ENCODE measurements around the gene CDKAL1. TPM values are rescaled to one million over a fixed set of nuclear protein-coding genes. Genes with fewer than 3 reads are reported as not detected.

The CDKAL1 gene
- total and polyA plus RNA-seq, 2 of the 13 experiments (the other 11 are each of a cell fraction or from before 2014, with no cell fraction given): 9.5 to 27.7 TPM

DNA sequence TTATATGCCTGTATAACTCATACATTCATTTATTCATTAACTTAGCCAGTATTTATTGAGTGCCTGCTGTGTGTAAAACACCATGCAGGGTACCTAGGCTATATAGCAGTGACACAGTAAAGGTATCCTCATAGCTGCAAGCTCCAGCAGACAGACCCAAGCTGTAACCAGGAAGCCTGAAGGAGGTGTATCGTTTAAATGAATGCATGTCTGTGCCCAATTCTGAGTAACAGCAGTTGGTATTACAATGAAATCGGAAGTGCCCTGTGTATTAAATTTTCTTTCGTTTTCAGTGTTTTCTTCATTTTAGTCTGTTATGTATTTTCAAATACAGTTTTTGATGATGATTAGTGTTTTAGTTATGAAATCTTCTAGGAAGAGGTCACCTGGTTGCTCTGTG, 573.5 kb downstream of the CDKAL1 start:
- DNase-seq (ENCODE audit: low spot score) (no peak), ATAC-seq (no peak), FAIRE-seq (no peak)
- Histone ChIP-seq H3K27ac (ENCODE audit: extremely low read length, insufficient read depth, low read length) (no peak overlapping the region), H3K9me3 (ENCODE audit: low read length) (no peaks in the 10 kb centered on the region), H2AFZ (ENCODE audit: low read length) (no peak overlapping the region), H3K9ac (ENCODE audit: insufficient read depth, low read depth, low read length) (no peak overlapping the region), H3K27me3 (ENCODE audit: control insufficient read depth in 1 of 2, insufficient read depth in 2 of 2, low read length in 2 of 2) (no peaks in the 10 kb centered on the region), H3K4me2 (ENCODE audit: low read depth, low read length) (no peak overlapping the region), H3K4me3 (replicated peaks in 1 of 3; ENCODE audit: insufficient read depth in 1 of 3, low read depth in 2 of 3, low read length in 3 of 3) (no peak overlapping the region), H3K79me2 (ENCODE audit: insufficient read depth, low read length) (no peaks in the 10 kb centered on the region), H4K20me1 (ENCODE audit: insufficient read depth, low read length) (no peaks in the 10 kb centered on the region), H3K36me3 (replicated peaks in 1 of 2; ENCODE audit: control insufficient read depth in 1 of 2, insufficient read depth in 2 of 2, low read length in 2 of 2) (no peaks in the 10 kb centered on the region), H3K4me1 (ENCODE audit: insufficient read depth, low read length) (peaks cover 50% of the 10 kb centered on the region)
- in situ Hi-C loops (cut with HindIII; ENCODE audit: extremely low pct_ligation_motif_present, low pct_unique_long_range_greater_than_20kb) (no loop called here), intact Hi-C loops (cut with micrococcal nuclease; ENCODE audit: unreplicated experiment) (no loop called here)
- POLR2A ChIA-PET: no interaction called here
- WGBS (ENCODE audit: low lambda C conversion rate): 92% methylated on average over 3 of the region's 3 CpGs
- CTCF ChIA-PET (ENCODE audit: low intra/inter-chr PET ratio, low total read pairs): no interaction called here
- no peak for TF ChIP-seq MEIS1 (CRISPR knock-in tag; IDR thresholded peaks at IDR 0.05; ENCODE audit: borderline replicate concordance)
- TF ChIP-seq ZNF619 (CRISPR knock-in tag; IDR thresholded peaks at IDR 0.05): no peak
- no peak for TF ChIP-seq TSC22D2 (CRISPR knock-in tag; IDR thresholded peaks at IDR 0.05; ENCODE audit: borderline replicate concordance)
- BruUV-seq (replicated peaks): no TSS peak

DNA sequence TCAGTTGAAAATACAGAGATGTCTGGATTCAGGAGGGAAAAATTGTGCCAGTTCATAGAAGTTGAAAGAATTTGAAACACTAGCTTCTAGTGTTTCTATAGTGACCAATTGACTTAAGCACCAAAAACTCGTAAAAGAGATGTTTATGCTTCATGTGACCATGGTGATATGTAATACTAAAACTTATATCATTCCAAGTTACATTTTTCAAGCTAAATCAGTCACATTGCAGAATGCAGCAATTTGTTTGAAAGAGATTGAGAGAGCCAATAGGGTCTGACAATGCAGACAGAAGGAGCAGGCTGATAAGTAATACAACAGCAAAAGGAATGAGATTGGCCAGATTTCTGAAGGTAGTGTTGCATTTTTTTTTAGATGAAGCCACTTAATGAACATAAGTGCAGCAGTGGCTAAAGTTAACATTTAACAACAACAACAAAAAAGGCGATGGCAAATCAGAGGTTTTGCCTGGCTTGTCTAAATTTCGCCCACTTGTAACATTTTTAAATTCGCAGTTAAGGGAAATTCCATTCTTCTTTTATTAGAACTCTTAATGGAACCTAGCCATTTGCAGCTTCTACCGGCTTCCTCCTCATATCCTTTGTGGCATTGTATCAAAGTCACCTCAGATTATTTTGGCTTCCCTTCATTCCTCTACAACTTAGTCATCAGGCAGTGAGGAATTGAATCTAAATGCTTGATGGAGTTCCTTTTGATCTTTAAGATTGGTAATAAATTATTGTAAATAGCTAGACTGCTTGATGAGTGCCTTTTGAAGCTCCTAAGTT, 575.3 kb downstream of the CDKAL1 start:
- FAIRE-seq: no peak
- POLR2A ChIA-PET: no interaction called here
- no peak overlapping the region for H3K4me3 ChIP-seq (replicated peaks in 1 of 3; ENCODE audit: insufficient read depth in 1 of 3, low read depth in 2 of 3, low read length in 3 of 3)
- no peaks in the 10 kb centered on the region for H3K36me3 ChIP-seq (replicated peaks in 1 of 2; ENCODE audit: control insufficient read depth in 1 of 2, insufficient read depth in 2 of 2, low read length in 2 of 2)
- no peak overlapping the region for H2AFZ ChIP-seq (ENCODE audit: low read length)
- WGBS (ENCODE audit: low lambda C conversion rate): 96% methylated on average over 5 of the region's 5 CpGs
- H3K9me3 ChIP-seq (ENCODE audit: low read length): no peaks in the 10 kb centered on the region
- H3K27me3 ChIP-seq (ENCODE audit: control insufficient read depth in 1 of 2, insufficient read depth in 2 of 2, low read length in 2 of 2): no peaks in the 10 kb centered on the region
- H3K4me1 ChIP-seq (ENCODE audit: insufficient read depth, low read length): peaks cover 32% of the 10 kb centered on the region
- ATAC-seq: no peak
- DNase-seq (ENCODE audit: low spot score): peak; percentile 33
- intact Hi-C loops (cut with micrococcal nuclease; ENCODE audit: unreplicated experiment): no loop called here
- no peak for TF ChIP-seq PHF8 (CRISPR knock-in tag; IDR thresholded peaks at IDR 0.05)
- TF ChIP-seq JUN (CRISPR knock-in tag; IDR thresholded peaks at IDR 0.05): no peak
- TF ChIP-seq TAF15 (IDR thresholded peaks at IDR 0.05; ENCODE audit: low read depth, low read length, poor library complexity, severe bottlenecking): no peak
- no peak for TF ChIP-seq POLR2G (IDR thresholded peaks at IDR 0.05; ENCODE audit: low read depth, low read length)
- no peak overlapping the region for H3K9ac ChIP-seq (ENCODE audit: insufficient read depth, low read depth, low read length)
- BruUV-seq (replicated peaks): no TSS peak
- H3K79me2 ChIP-seq (ENCODE audit: insufficient read depth, low read length): no peaks in the 10 kb centered on the region
- CTCF ChIA-PET (ENCODE audit: low intra/inter-chr PET ratio, low total read pairs): no interaction called here
- no peaks in the 10 kb centered on the region for H4K20me1 ChIP-seq (ENCODE audit: insufficient read depth, low read length)
- in situ Hi-C loops (cut with HindIII; ENCODE audit: extremely low pct_ligation_motif_present, low pct_unique_long_range_greater_than_20kb): no loop called here
- H3K27ac ChIP-seq (ENCODE audit: extremely low read length, insufficient read depth, low read length): no peak overlapping the region
- no peak overlapping the region for H3K4me2 ChIP-seq (ENCODE audit: low read depth, low read length)
